ENCODE results near the gene ZNF197.
A peak's percentile ranks its signal among the peaks of the same experiment; 100 is the strongest.
"Not testable (repeated sequence)": the region's sequence is repeated elsewhere in the genome, so short reads cannot be mapped to it uniquely, and the experiment has no call there.

The ZNF197 gene

GRCh38 chr3:44661189-44661588 lies 36.4 kb downstream of the ZNF197 start:
- DNase-seq (ENCODE audit: low read depth, low spot score) = no peak

- no peak for DNase-seq (ENCODE audit: low read depth, low spot score)
Measured at GRCh38 chr3:44665173-44665572, 40.3 kb downstream of the ZNF197 start.

GRCh38 chr3:44666346-44666745 lies 41.5 kb downstream of the ZNF197 start:
- no peak for DNase-seq (ENCODE audit: low read depth, low spot score)

GRCh38 chr3:44669760-44670159 lies 44.9 kb downstream of the ZNF197 start:
- no peak for DNase-seq (ENCODE audit: low read depth, low spot score)

GRCh38 chr3:44673466-44673865 lies 48.6 kb downstream of the ZNF197 start:
- DNase-seq (ENCODE audit: low read depth, low spot score) = not testable (repeated sequence)

DNA sequence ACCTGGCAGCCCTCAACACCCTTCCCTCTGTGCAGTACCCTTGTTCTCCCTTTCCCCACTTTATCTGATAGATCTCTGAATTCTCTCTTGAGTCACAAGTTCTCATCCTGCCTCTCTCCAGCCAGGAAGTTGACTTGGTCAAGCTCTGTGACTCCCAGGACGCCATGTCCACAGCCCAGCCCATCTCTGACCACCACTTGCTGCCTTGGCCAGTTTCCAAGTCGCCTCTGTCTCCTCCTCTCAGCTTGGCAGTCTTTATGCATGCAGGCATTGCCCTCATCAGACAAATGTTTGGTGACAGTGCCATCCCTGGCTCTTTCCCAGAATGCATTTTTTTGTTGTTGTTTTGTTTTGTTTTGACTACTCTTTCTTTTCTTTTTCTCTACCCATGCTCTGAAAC lies 49.4 kb downstream of the ZNF197 start:
- DNase-seq (ENCODE audit: low read depth, low spot score) = no peak

DNA sequence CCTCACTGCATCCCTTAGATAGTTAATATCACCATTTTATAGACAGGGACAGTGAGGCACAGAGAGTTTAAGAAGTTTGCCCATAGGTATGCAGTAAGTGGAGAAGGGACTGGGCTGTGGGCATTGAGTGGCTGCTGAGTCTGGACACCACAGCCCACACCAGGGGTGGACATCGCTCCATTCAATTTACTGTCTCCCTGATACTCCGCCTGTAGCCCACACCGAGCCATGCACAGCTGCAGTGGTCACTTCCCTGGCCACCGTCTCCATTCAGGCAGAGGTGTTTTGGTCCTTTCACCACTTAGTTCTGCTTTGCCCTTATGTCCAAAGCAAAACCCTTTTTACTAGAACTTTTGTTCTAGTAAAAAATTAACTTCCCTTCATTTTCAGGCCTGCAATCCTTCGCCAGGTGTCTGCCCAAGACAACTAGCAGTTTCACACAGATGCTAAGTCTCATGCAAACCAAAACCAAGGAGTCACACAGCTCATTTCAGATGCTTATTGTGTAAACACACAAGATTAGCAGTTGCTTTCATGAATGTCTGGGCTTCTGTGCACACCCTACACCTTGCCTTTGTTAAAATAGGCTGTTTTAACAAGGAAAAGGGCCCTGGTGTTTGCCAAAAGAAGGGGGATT lies 53.8 kb downstream of the ZNF197 start:
- DNase-seq (ENCODE audit: low read depth, low spot score) = no peak

- DNase-seq (ENCODE audit: low read depth, low spot score) = no peak
Measured at GRCh38 chr3:44680921-44681455, 56.2 kb downstream of the ZNF197 start.

GRCh38 chr3:44682182-44682896 lies 57.5 kb downstream of the ZNF197 start:
- no peak for DNase-seq (ENCODE audit: low read depth, low spot score)

DNA sequence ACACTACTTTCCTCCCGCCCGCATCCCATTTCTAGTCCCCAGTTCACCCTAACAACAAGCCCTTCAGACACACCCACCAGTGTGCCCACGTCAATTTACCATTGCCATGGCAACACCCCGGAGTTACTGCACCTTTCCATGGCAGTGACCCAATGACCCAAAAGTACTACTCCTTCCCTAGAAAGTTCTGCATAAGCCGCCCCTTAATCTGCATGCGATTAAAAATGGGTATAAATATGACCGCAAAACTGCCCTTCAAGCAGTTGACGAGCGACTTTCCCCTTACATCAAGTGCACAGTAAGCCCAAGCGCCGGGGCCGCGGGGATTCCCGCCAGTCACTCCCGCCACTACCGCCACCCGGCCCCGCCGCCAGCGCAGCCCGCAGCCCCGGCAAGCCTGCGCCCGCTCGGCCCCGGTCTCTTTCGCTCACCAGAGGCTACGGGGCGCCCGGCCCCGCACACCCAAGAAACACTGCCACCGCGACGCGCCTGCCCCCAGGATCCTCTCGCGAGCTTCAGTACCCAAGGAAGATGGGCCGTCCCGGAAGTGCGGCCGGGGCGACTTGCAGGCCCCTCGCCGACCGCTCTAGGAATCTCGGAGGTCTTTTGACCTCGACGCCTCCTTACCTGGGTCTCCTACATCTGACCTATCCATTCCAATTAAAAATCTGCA lies 60.4 kb downstream of the ZNF197 start:
- DNase-seq (ENCODE audit: low read depth, low spot score) = peak; percentile 12

- DNase-seq (ENCODE audit: low read depth, low spot score) = no peak
Measured at GRCh38 chr3:44687898-44688297, 63.1 kb downstream of the ZNF197 start.
